Glomerular visceral epithelial cell (primary cell): ENCODE measurements around the gene GIMAP6.
"Not testable (repeated sequence)": the region's sequence is repeated elsewhere in the genome, so short reads cannot be mapped to it uniquely, and the experiment has no call there.

ENCODE experiments used
- DNase-seq: peaks from one replicate; pipeline ENCODE4 v3.0.0-alpha.2; 2016; ENCODE audit errors: extremely low spot score

Gene GIMAP6

GRCh38 chr7:150585199-150585598, 47.0 kb downstream of the GIMAP6 start:
- no peak for DNase-seq

GRCh38 chr7:150580638-150581394, 51.4 kb downstream of the GIMAP6 start:
- DNase-seq, result no peak

GRCh38 chr7:150579979-150580637, 52.1 kb downstream of the GIMAP6 start:
- DNase-seq, result not testable (repeated sequence)
